Smooth muscle cell (in vitro differentiated cells): ENCODE measurements around the gene IARS2. TPM values are rescaled to one million over a fixed set of nuclear protein-coding genes. Genes with fewer than 3 reads are reported as not detected.
"Not testable (repeated sequence)": the region's sequence is repeated elsewhere in the genome, so short reads cannot be mapped to it uniquely, and the experiment has no call there.

ENCODE experiments used
- DNase-seq: peaks from one replicate; lab custom pipeline; 2025; ENCODE audit not compliant: unreplicated experiment; lab: John Stamatoyannopoulos, UW
- H2AFZ ChIP-seq: fragments of 200-600 bp; sonication (generic); 2 replicates; pipeline ENCODE4 v1.6.0; 2016; ENCODE audit warnings: antibody characterized with exemption, low read depth, mild to moderate bottlenecking
- H3F3A ChIP-seq: fragments of 200-600 bp; sonication (generic); 2 replicates; pipeline ENCODE4 v1.6.0; 2017; ENCODE audit warnings: antibody characterized with exemption, low read depth
- H3K27ac ChIP-seq: fragments of 200-600 bp; sonication (generic); 2 replicates; pipeline ENCODE4 v1.5.1; 2016; ENCODE audit warnings: low read depth, mild to moderate bottlenecking
- H3K27me3 ChIP-seq: fragments of 200-600 bp; sonication (generic); 2 replicates; pipeline ENCODE4 v1.6.1; 2016; ENCODE audit warnings: low read depth, mild to moderate bottlenecking
- H3K36me3 ChIP-seq: fragments of 200-600 bp; sonication (generic); 2 replicates; pipeline ENCODE4 v1.5.1; 2016; ENCODE audit warnings: low read depth
- H3K4me1 ChIP-seq: fragments of 200-600 bp; sonication (generic); 2 replicates; pipeline ENCODE4 v1.5.1; 2016; ENCODE audit warnings: low read depth
- H3K4me2 ChIP-seq: fragments of 200-600 bp; sonication (generic); 2 replicates; pipeline ENCODE4 v1.6.0; 2016; ENCODE audit warnings: mild to moderate bottlenecking
- H3K4me3 ChIP-seq: fragments of 200-600 bp; sonication (generic); 2 replicates; pipeline ENCODE4 v1.5.1; 2016; ENCODE audit warnings: mild to moderate bottlenecking
- H3K79me2 ChIP-seq: fragments of 200-600 bp; sonication (generic); 2 replicates; pipeline ENCODE4 v1.6.0; 2016; ENCODE audit warnings: low read depth, mild to moderate bottlenecking
- H3K9ac ChIP-seq: fragments of 200-600 bp; sonication (generic); 2 replicates; pipeline ENCODE4 v1.6.0; 2016; ENCODE audit warnings: low read depth
- H3K9me3 ChIP-seq: fragments of 200-600 bp; sonication (generic); replicated peaks from 2 replicates; pipeline ENCODE4 v1.5.1; 2016; ENCODE audit warnings: low read depth
- H4K20me1 ChIP-seq: fragments of 200-600 bp; sonication (generic); 2 replicates; pipeline ENCODE4 v1.6.0; 2016; ENCODE audit warnings: low read depth
- CTCF ChIP-seq: fragments of 200-600 bp; sonication (generic); IDR thresholded peaks from 2 replicates; pipeline ENCODE4 v1.5.1; 2017; ENCODE audit warnings: borderline replicate concordance, mild to moderate bottlenecking, antibody characterized with exemption; ENCODE audit not compliant: insufficient read depth, poor library complexity, severe bottlenecking
- WGBS: methylation state at CpG from one replicate; pipeline ENCODE4 v1.1.7; 2016; ENCODE audit warnings: low lambda C conversion rate; 5-methylcytosine and 5-hydroxymethylcytosine counted together
- polyA plus RNA-seq: library from polyadenylated mRNA; unstranded; fragments of >200 nt; fragmentation: Nextera tagmentation; extraction: Ambion mirVana; gene quantifications from 2 replicates; pipeline ENCODE4 v1.2.1, GENCODE V29; 2016
- total RNA-seq: library from RNA; depleted of rRNA; stranded (reverse); fragments of >200 nt; gene quantifications from 2 replicates; pipeline ENCODE4 v1.2.3, GENCODE V29; 2014

The IARS2 gene
- total and polyA plus RNA-seq, 2 experiments from 2014 or later = 42.5 to 81.0 TPM

- 97% methylated on average over 1 of the region's 1 CpG for whole genome bisulfite sequencing
These were observed 66.1 kb downstream of the IARS2 start for GRCh38 chr1:220160027-220160426.

GRCh38 chr1:220164116-220164515 is 70.2 kb downstream of the IARS2 start:
- Histone ChIP-seq H3F3A (no peaks in the 10 kb centered on the region), H3K4me2 (no peak overlapping the region), H3K36me3 (peaks cover 28% of the 10 kb centered on the region), H3K27ac (no peak overlapping the region), H3K4me1 (no peaks in the 10 kb centered on the region), H3K79me2 (no peaks in the 10 kb centered on the region), H3K27me3 (no peaks in the 10 kb centered on the region), H2AFZ (no peak overlapping the region), H3K4me3 (no peak overlapping the region), H3K9me3 (no peaks in the 10 kb centered on the region), H3K9ac (no peak overlapping the region), H4K20me1 (no peaks in the 10 kb centered on the region)
- WGBS = 100% methylated on average over 1 of the region's 1 CpG
- no peak for DNase-seq
- TF ChIP-seq CTCF = no peak

More at GRCh38 chr1:220160027-220160426, 66.1 kb downstream of the IARS2 start:
- no peaks in the 10 kb centered on the region for H3F3A ChIP-seq
- H4K20me1 ChIP-seq = no peaks in the 10 kb centered on the region
- H2AFZ ChIP-seq = no peak overlapping the region
- no peak for DNase-seq
- no peak overlapping the region for H3K4me3 ChIP-seq
- H3K9ac ChIP-seq = no peak overlapping the region
- no peaks in the 10 kb centered on the region for H3K9me3 ChIP-seq
- TF ChIP-seq CTCF = no peak
- no peak overlapping the region for H3K4me2 ChIP-seq
- H3K27ac ChIP-seq = no peak overlapping the region
- no peaks in the 10 kb centered on the region for H3K4me1 ChIP-seq
- H3K36me3 ChIP-seq = peaks cover 12% of the 10 kb centered on the region
- no peaks in the 10 kb centered on the region for H3K27me3 ChIP-seq
- no peaks in the 10 kb centered on the region for H3K79me2 ChIP-seq

- no peak for DNase-seq
- H3K4me2 ChIP-seq = no peak overlapping the region
- H2AFZ ChIP-seq = no peak overlapping the region
- 96% methylated on average over 2 of the region's 2 CpGs for WGBS
- no peaks in the 10 kb centered on the region for H3F3A ChIP-seq
- no peaks in the 10 kb centered on the region for H3K79me2 ChIP-seq
- no peaks in the 10 kb centered on the region for H4K20me1 ChIP-seq
- H3K9me3 ChIP-seq = no peaks in the 10 kb centered on the region
- no peak overlapping the region for H3K27ac ChIP-seq
- TF ChIP-seq CTCF = no peak
- no peak overlapping the region for H3K9ac ChIP-seq
- H3K4me1 ChIP-seq = no peaks in the 10 kb centered on the region
- no peak overlapping the region for H3K4me3 ChIP-seq
- no peaks in the 10 kb centered on the region for H3K27me3 ChIP-seq
- H3K36me3 ChIP-seq = peaks cover 26% of the 10 kb centered on the region
These were observed 70.6 kb downstream of the IARS2 start for GRCh38 chr1:220164517-220164916.

- H3K9ac ChIP-seq = no peak overlapping the region
- no peaks in the 10 kb centered on the region for H3K27me3 ChIP-seq
- H3K79me2 ChIP-seq = no peaks in the 10 kb centered on the region
- no peak overlapping the region for H3K4me3 ChIP-seq
- H3K36me3 ChIP-seq = peaks cover 40% of the 10 kb centered on the region
- TF ChIP-seq CTCF = no peak
- H3K4me1 ChIP-seq = no peaks in the 10 kb centered on the region
- no peaks in the 10 kb centered on the region for H3F3A ChIP-seq
- 79% methylated on average over 4 of the region's 4 CpGs for WGBS
- peaks cover 9% of the 10 kb centered on the region for H3K9me3 ChIP-seq
- DNase-seq = no peak
- no peaks in the 10 kb centered on the region for H4K20me1 ChIP-seq
- no peak overlapping the region for H2AFZ ChIP-seq
- H3K27ac ChIP-seq = no peak overlapping the region
- H3K4me2 ChIP-seq = no peak overlapping the region
These were observed 72.9 kb downstream of the IARS2 start for GRCh38 chr1:220166853-220167252.

- peaks cover 44% of the 10 kb centered on the region for H3K36me3 ChIP-seq
- not testable (repeated sequence) for H3K27me3 ChIP-seq, DNase-seq, H3K4me2 ChIP-seq, H3K4me3 ChIP-seq, H3K27ac ChIP-seq, H3K4me1 ChIP-seq, H3F3A ChIP-seq, H2AFZ ChIP-seq, H4K20me1 ChIP-seq, H3K79me2 ChIP-seq, H3K9me3 ChIP-seq, H3K9ac ChIP-seq
- WGBS = 98% methylated on average over 4 of the region's 4 CpGs
These were observed 76.0 kb downstream of the IARS2 start for GRCh38 chr1:220169887-220170286.
